ENCODE data around the gene SH2D2A. TPM values are rescaled to one million over a fixed set of nuclear protein-coding genes. Genes with fewer than 3 reads are reported as not detected.
A peak's percentile ranks its signal among the peaks of the same experiment; 100 is the strongest.
"Not testable (repeated sequence)": the region's sequence is repeated elsewhere in the genome, so short reads cannot be mapped to it uniquely, and the experiment has no call there.

Gene SH2D2A
- total RNA-seq, 4 donors from 2014 or later, result 2.2 to 6.5 (median 3.7) TPM

DNA sequence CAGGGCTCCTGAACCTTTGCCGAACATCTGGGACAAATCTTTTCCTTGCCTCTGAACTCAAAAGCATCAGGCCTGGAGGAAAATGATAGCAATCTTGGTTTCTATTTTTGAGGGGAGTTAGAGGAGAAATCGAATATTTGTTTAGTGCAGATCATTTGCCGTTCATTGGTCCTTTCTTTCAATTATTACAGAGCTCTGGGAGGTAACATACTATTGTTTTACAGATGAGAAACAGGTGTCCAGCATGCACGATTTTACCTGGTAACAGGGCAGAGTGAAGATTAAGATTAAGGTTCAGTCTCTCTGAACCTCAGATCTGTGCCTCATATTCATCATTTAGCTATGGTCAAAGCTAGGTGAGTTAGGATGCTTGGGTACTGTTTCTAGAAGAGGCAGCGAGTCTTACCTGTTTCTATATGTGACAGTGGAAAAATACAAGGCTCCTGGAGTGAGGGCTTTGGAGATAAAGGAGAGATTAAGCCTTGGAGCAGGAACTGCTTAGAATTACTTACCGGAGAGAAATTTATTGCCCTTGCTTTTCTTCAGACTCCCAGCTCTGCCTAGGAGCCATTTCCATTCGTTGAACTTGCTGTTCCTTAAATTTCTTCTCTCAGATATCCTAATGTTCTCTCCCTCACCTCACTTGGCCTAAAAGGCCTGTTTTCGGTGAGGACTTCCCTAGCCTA, 47.9 kb downstream of the SH2D2A start:
- TF ChIP-seq, protein P1, sequence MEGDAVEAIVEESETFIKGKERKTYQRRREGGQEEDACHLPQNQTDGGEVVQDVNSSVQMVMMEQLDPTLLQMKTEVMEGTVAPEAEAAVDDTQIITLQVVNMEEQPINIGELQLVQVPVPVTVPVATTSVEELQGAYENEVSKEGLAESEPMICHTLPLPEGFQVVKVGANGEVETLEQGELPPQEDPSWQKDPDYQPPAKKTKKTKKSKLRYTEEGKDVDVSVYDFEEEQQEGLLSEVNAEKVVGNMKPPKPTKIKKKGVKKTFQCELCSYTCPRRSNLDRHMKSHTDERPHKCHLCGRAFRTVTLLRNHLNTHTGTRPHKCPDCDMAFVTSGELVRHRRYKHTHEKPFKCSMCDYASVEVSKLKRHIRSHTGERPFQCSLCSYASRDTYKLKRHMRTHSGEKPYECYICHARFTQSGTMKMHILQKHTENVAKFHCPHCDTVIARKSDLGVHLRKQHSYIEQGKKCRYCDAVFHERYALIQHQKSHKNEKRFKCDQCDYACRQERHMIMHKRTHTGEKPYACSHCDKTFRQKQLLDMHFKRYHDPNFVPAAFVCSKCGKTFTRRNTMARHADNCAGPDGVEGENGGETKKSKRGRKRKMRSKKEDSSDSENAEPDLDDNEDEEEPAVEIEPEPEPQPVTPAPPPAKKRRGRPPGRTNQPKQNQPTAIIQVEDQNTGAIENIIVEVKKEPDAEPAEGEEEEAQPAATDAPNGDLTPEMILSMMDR (IDR thresholded peaks at IDR 0.05), result no peak
- no peak for DNase-seq (ENCODE audit: low spot score)
- no peak for ATAC-seq (ENCODE audit: low FRiP score)

DNA sequence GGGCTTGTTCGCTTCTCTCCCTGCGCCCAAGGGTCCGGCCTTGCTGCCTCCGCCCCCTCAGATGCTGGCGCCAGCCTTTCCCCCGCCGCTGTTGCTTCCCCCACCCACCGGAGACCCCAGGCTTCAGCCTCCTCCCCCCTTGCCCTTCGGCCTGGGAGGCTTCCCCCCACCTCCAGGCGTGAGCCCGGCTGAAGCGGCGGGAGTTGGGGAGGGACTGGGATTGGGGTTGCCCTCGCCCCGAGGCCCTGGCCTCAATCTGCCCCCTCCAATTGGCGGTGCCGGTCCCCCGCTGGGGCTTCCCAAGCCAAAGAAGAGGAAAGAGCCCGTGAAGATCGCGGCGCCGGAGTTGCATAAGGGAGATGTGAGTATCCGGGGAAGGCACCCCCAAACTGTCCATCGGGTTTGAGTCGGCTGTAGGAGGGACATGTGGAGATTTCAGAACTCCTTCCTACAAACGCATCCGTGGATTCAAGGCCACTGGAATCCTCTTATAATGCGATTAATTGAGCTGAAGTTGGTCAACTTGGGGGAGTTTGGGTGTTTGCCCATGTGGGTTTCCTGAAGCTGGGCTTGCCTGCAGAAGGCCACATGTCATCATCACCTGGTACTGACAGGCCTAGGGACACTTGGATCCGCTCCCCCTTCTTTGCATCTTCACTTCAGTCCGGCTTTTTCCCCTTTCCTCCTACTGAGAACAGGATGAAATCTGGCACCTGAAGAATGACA, 48.6 kb downstream of the SH2D2A start:
- ATAC-seq (ENCODE audit: low FRiP score), result peak; percentile 1
- no peak for DNase-seq (ENCODE audit: low spot score)
- TF ChIP-seq, protein P1 (IDR thresholded peaks at IDR 0.05), result no peak

DNA sequence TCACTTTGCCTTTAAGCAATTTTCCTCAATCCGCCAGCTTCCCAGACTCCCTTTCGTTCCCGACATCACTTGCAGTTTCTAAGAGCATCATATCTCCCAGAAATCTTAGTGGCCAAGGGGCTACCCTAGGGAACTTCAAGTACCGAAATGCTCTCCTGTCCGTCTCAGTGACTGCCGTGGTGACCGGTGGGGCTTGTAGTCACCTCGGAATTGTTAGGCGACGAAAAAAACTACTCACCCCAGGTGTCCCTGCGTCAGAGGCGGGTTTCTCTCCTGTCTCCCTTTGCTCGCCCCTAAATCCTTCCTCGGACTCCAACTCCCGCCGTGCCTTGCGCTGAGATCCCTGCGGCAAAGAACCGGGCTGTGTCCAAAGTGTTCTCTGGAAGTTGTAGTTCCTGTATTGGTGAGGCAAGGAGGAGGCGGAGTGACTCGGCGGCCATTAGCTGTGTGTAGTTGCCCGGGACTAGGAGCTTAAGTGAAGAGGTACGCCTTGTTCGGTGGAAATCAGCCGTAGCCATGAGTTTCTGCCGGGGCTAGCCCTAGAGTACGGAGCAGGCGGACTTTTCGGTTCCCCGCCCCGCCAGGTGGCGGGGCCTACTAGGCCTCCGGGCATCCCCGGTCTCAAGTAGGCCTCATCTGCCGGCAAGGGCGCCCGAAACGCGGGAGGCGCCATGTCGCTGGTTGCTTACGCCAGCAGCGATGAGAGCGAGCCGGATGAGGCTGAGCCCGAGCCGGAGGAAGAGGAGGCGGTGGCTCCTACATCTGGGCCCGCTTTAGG, 49.4 kb downstream of the SH2D2A start, which contains the start of gene PRCC:
PRCC (plus strand) TSS at position 435 of the 778 bp plus-strand sequence; CDS start at position 672, 237 bp downstream.
- TF ChIP-seq, protein P1 (IDR thresholded peaks at IDR 0.05), result no peak
- DNase-seq (ENCODE audit: low spot score) (peak; percentile 85), ATAC-seq (ENCODE audit: low FRiP score) (peak; percentile 98)

DNA sequence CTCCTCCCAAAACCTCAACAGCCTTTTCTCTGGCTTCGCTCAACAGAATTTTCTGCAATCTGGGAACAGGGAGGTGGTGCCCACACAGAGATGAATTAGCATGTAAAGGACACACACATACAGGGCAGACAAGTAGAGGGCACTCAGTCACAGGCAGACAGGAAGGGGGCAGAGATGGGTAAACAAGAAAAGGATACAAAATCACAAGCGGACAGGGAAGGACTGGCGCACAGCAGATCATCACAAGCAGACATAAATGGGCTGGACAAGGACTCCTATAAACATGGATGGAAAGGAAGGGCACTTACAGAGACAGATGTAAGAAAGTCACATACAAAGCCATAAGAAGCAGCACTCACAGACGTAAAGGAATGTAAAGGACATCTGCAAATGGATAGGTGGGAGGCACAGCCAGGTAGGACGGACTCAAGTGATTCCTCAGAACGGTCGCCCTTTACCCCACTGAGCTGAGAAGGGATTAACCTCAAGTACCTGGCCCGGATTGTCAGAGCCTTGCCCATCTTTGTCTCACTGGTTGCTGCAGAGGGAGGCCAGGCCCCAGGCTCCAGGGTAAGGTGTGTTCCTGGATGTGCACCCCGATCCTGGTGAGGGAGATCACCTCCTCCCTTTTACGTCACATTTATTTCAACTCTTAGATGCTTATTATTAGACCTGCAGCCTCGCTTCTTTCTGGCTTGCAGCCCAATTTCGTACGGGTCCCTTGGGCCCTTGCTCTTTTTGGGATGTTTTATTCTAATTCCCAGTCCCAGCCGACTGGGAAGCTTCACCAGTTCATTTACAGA, 50.1 kb downstream of the SH2D2A start:
- TF ChIP-seq, protein P1 (IDR thresholded peaks at IDR 0.05), result no peak
- ATAC-seq (ENCODE audit: low FRiP score) (peak; percentile 28), DNase-seq (ENCODE audit: low spot score) (no peak)

DNA sequence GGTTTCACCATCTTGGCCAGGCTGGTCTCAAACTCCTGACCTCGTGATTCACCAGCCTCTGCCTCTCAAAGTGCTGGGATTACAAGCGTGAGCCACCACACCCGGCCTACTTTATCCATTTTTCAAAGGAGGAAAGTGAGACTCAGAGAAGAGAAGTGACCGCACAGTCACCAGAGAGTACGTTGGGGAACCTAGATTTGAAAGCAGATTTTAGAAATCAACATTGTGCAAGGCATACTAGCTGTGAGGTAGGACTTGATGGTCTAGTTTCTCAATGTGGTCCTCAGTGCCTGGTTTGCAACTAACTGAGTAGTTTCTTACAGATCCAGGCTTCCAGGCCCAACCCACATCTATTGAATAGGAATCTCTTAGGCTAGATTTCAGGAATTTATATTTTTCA, 51.0 kb downstream of the SH2D2A start:
- TF ChIP-seq, protein P1 (IDR thresholded peaks at IDR 0.05), result no peak
- ATAC-seq (ENCODE audit: low FRiP score) (no peak), DNase-seq (ENCODE audit: low spot score) (no peak)

DNA sequence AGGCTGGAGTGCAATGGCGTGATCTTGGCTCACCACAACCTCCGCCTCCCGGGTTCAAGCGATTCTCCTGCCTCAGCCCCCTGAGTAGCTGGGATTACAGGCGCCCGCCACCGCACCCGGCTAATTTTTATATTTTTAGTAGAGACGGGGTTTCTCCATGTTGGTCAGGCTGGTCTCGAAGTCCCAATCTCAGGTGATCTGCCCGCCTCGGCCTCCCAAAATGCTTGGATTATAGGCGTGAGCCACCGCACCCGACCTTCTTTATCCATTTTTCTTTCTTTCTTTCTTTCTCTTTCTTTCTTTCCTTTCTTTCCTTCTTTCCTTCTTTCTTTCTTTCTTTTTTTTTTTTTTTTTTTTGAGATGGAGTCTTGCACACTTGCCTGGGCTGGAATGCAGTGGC, 51.5 kb downstream of the SH2D2A start:
- not testable (repeated sequence) for ATAC-seq (ENCODE audit: low FRiP score)

DNA sequence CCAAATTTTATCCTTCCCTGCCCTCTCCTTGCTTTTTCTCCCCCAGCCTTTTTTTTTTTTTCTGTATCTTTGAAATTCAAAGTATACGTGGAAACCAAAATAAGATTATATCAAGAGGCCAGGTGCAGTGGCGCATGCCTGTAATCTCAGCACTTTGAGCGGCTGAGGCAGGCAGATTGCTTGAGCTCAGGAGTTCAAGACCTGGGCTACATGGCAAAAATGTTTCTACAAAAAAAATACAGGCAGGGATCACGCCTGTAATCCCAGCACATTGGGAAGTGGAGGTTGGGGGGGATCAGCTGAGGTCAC, 55.9 kb downstream of the SH2D2A start:
- ATAC-seq (ENCODE audit: low FRiP score) (no peak), DNase-seq (ENCODE audit: low spot score) (no peak)
- TF ChIP-seq, protein P1 (IDR thresholded peaks at IDR 0.05), result no peak

More for the DNA sequence above, 51.5 kb downstream of the SH2D2A start:
- not testable (repeated sequence) for DNase-seq (ENCODE audit: low spot score)

Data from omental fat pad (tissue), 4 donors.